Activated CD8-positive, alpha-beta memory T cell treated with anti-CD3 and anti-CD28 coated beads, Interleukin-2, amount 50 U/mL, for 1 hour (primary cell): ENCODE measurements around the gene PMEPA1.

Source experiments
- DNase-seq: peaks from one replicate; pipeline ENCODE4 v3.0.0-alpha.2; 2020; ENCODE audit errors: extremely low read depth

The PMEPA1 gene

DNA sequence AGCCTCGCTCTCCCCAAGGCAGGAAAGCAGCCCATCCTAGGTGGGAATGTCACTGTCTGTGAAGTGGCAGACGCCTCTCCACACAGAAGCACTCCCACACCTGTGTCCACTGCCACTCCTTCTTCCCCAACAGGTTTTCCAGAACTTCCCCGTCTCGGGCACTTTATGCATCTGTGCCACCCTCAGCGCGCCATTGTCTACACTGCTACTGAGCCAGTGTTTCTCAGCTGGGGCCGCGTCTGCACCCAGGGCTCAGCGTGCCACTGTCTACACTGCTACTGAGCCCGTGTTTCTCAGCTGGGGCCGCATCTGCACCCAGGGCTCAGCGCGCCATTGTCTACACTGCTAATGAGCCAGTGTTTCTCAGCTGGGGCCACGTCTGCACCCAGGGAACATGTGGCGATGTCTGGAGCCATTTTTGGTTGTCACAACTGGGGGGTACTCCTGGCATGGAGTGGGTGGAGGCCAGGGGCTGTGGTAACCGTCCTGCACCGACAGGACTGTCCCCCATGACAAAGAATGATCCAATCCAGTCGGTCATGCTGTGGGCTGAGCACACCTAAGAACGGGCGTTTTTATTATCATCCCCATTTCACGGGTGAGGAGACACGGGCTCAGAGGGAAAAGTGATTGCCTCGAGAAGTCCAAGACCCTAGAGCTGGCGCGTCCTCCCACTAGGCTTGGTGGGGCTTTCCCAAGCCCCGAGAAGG lies 47.9 kb downstream of the PMEPA1 start:
- no peak for DNase-seq

DNA sequence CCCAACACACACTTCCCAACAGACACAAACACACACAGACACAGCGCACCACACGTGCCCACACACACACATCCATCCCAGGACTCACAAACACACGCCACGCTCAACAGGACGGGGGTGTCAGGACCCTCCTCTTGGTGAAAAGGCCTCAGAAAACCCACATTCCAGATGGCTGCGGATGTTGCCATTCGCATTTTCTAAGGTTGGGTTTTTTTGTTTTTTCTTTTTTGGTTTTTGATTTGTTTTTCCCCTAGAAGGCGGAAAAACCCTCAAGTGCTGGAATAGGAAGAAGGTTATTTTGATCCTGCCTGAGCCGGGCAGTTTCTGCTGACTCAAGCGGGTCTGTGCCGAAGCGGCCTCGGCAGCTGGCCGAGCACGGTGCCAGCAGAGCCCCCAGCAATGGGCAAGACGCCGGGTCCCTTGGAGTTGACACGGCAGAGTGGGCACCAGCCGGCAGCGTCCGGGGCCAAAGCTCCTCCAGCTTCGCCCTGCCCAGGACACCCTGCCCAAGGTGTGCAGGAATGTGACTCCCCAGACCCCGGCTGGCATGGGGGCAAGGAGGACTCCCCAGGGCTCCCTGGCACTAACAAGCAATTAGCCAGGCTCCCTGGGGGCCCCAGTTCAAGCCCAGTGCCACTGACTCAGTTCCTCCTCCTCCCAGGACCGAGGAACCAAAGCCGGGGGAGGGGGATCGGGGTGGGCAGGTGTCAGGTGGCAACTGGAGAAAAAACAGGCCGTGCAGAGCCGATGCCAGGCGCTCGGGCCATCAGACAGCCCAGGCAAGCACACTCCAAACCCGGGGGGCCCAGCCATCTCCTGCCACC lies 48.7 kb downstream of the PMEPA1 start:
- DNase-seq = no peak

DNA sequence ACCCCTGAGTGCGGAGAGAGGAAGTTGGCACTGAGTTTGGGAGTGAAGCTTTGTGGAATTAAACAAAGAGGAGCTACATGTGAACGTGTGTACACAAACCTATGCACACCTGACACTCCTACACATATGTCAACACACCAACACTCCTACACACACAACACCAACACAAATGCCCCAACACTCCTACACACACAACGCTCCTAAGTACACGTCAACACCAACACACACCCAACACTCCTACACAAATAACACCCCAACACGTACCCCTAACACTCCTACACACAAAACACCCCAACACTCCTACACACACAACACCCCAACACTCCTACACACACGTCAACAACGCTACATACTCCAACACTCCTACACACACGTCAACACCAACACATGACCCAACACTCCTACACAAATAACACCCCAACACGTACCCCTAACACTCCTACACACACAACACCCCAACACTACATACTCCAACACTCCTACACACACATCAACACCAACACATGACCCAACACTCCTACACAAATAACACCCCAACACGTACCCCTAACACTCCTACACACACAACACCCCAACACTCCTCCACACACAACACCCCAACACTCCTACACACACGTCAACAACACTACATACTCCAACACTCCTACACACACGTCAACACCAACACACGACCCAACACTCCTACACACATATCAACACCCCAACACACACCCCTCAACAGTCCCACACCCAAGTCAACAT lies 49.5 kb downstream of the PMEPA1 start:
- DNase-seq = no peak

GRCh38 chr20:57659517-57660180 lies 50.2 kb downstream of the PMEPA1 start:
- DNase-seq = no peak

GRCh38 chr20:57658833-57659516 lies 50.8 kb downstream of the PMEPA1 start:
- DNase-seq = no peak

- DNase-seq = no peak
Observed at GRCh38 chr20:57658447-57658832, 51.4 kb downstream of the PMEPA1 start.

- peak; percentile 29 for DNase-seq
Observed at GRCh38 chr20:57657535-57658446, 52.0 kb downstream of the PMEPA1 start.

DNA sequence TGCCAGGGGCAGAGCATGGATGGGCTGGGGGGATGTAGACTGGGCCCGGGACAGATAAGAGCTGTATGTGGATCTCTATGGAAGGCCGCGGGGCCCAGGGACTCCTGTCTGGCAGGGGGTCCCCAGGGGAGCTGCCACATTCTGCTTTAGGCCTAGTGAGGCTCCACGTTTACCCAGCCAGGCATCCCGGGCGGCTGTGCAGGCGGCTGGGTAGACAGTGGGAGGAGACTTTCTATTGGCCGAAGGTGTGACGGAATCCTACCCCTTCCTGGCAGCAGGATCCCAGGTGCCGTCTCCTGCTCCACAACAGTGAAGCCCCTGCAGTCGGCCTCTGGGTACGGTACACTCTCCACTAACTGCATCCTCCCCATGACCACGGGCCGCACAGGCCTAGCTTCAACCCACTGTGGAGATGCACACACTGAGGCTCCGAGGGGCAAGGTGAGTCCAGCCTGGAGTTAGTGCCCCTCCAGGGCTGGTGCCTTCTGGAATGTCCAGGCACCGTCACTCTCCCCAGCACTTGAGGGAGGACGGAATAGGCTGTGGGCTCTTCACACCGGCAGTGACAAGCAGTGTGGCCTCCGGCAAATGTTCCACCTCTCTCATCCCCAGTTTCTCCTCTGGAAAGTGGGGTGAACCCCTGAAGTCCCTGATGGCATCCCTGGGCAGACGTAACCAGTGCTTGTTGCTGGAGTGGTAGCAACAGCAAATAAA lies 52.8 kb downstream of the PMEPA1 start:
- DNase-seq = no peak

DNA sequence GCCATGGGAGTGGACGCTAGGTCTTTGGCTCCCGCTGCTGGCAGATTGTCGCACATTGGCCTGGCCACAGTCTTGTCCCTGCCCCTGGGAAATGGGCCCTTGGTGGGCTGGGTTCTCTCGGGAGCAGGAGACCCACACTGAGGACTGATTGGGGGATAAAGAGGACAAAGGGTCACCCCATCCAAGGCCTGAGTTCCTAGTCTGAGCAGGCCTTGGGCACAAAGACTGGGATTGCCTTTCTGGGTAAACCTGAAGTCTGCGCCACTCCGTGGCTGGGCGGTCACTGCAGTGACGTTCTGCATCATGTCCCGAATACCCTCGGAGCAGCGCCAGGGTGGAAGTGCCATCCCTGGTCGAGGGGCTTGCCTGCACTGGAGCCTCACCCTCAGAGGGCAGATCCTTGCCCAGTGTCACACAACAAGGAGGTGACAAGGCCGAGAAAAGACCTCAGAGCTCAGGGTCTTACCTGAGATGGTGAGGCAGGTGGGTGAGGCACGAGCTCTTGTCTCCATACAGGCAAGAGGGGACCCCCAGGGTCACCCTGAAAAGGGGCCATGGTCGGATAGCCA lies 53.5 kb downstream of the PMEPA1 start:
- no peak for DNase-seq

GRCh38 chr20:57655809-57656155 lies 54.0 kb downstream of the PMEPA1 start:
- no peak for DNase-seq

- DNase-seq = no peak
Observed at GRCh38 chr20:57654998-57655808, 54.6 kb downstream of the PMEPA1 start.

GRCh38 chr20:57654363-57654997 lies 55.3 kb downstream of the PMEPA1 start:
- DNase-seq = no peak

- no peak for DNase-seq
Observed at GRCh38 chr20:57653910-57654309, 55.9 kb downstream of the PMEPA1 start.

DNA sequence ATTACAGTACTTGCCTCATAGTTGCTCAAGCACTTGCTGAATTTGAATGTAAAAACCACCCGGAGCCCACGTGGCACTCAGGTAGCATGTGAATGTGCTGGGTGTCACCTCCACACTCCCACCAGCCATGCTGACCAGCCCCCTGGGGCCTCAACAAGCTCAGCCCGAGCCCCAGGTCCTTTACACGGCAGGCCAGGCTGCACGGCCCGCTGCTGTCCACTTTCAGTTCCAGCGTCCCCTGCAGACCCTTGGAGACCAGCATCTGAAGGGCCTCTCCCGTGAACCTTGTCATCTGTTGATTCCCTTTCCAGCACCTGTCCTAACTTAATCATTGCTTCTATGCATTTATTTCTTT lies 56.3 kb downstream of the PMEPA1 start:
- DNase-seq = no peak

DNA sequence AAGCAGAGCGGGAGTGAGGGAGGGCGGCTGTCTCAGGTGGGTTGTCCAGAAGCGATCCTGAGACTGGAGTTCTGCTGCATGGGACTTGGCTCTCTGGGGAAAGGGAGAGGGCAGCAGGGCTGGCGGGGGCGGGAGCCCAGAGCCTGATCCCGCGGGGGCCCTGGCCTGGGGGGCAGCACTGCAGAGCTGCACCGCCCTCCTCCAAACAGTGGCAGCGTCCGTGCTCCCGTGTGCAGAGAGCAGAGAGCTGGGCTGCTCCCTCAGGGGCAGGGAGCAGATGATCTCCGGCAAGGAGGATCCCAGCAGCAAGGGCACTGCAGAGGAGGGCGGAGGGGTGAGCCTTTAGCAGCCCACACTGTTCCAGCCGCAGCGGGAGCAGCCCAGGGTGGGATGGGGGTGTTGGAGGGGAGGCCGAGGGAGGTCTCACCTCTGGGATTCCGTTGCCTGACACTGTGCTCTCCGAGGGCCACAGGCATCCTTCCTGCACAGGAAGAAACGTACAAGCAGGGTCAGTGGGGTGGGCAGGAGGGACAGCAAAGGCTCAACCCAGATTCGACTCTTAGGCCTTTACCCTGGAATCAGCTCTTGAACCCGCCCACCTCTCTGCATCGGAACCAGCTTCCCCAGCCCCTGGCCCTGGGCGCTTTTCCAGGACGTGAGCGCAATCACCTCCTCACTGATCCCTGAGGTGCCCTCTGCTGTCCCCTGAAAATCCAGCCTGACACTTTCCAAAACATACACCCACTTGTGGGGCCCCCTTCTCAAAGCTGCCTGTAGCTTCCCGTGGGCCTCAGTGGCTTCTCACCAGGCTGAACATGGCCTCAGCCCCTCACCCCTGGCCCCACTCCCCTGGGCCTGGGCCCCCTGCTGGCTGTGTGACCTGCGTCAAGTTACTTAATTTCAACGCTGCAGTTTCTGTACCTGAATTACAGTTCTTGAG lies 56.9 kb downstream of the PMEPA1 start:
- DNase-seq = no peak

DNA sequence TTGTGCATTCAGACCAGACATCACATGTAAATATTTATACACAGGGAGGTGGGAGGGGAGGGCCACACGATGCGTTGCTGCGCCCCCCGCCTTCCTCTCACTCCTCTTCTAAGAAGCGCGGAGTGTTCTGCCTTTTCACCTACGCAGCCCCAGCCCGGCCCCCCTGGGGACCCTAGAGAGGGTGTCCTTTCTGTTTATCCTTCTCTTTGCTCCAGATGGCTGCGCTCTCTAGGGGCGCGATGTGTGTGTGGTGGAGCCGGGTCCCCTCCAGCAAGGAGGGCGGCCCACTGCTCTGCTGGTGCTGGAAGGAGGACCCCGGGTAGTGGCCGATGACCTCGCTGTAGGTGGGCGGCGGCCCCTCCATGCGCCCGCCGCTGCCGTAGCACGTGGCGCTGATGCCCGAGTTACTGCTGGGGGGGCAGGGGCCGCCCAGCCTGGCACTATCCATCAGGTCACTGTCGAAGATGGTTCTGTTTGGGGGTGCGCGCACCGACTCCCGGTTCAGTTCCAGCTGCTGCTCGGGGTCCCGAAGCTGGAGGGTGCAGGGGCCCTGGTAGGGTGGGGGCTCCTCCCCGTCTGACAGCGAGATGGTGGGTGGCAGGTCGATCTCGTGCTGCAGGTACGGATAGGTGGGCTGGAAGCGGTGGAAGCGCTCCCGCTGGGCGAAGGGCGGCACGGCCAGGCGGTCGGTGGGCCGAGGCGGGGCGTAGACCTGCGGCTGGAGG lies 57.8 kb downstream of the PMEPA1 start:
- DNase-seq = no peak
